GM12878 (cell line): ENCODE results near the gene DMPK. TPM values are rescaled to one million over a fixed set of nuclear protein-coding genes. Genes with fewer than 3 reads are reported as not detected.
A peak's percentile ranks its signal among the peaks of the same experiment; 100 is the strongest.

ENCODE experiments used
- ATAC-seq: fragments of 200-7000 bp; cut with Tn5 transposase; 3 replicates; pipeline ENCODE4 v1.9.1; 2020; ENCODE audit warnings: mild to moderate bottlenecking, moderate library complexity
- BruUV-seq: library from RNA; stranded (reverse); fragments of 400-500 nt; replicated peaks from 2 replicates; lab custom pipeline; 2021; lab: Mats Ljungman, UMichigan
- CTCF ChIA-PET: fragments of 300-600 bp; sonication (Branson Sonifier 250); formaldehyde crosslinking; extraction: SDS; loops from one replicate; lab custom pipeline; 2021; ENCODE audit warnings: inconsistent platforms; lab: Yijun Ruan, JAX
- POLR2A ChIA-PET: fragments of 350-600 bp; formaldehyde crosslinking; extraction: SDS; loops from one replicate; lab custom pipeline; 2021; ENCODE audit warnings: inconsistent platforms; lab: Charles Lee
- RAD21 ChIA-PET: fragments of 300-600 bp; sonication (Branson Sonifier 250); formaldehyde crosslinking; loops from one replicate; lab custom pipeline; 2023; ENCODE audit warnings: antibody characterized with exemption; ENCODE audit not compliant: unreplicated experiment; lab: Charles Lee
- SMC1A ChIA-PET: fragments of 300-600 bp; sonication (Branson Sonifier 250); formaldehyde crosslinking; loops from one replicate; lab custom pipeline; 2023; ENCODE audit not compliant: unreplicated experiment, uncharacterized antibody; lab: Charles Lee
- DNase-seq: peaks from one replicate; pipeline ENCODE4 v3.0.0-alpha.2; 2011; ENCODE audit warnings: low read depth, low spot score
- FAIRE-seq: peaks from 3 replicates; lab custom pipeline; 2011; peaks lifted over from hg19 to GRCh38; lab: Jason Lieb, UNC
- H2AFZ ChIP-seq: 2 replicates; pipeline ENCODE4 v1.6.0; 2011; ENCODE audit warnings: low read depth, low read length, control low read depth; ENCODE audit not compliant: control insufficient read depth
- H3K27ac ChIP-seq: 2 replicates; pipeline ENCODE4 v1.5.1; 2011; ENCODE audit warnings: control low read depth; ENCODE audit not compliant: control insufficient read depth, insufficient read depth
- H3K27me3 ChIP-seq, 2 experiments: replicated peaks in 1 of 2; 2 replicates each; pipeline versions ENCODE4 v1.6.0 to v1.6.1; 2011; ENCODE audit warnings: low read length in 1 of 2; ENCODE audit not compliant: control insufficient read depth in 2 of 2, insufficient read depth in 2 of 2
- H3K36me3 ChIP-seq, 2 experiments: 2 replicates each; pipeline ENCODE4 v1.5.1; 2011; ENCODE audit warnings: low read length in 1 of 2; ENCODE audit not compliant: control insufficient read depth in 2 of 2, insufficient read depth in 2 of 2
- H3K4me1 ChIP-seq: 2 replicates; pipeline ENCODE4 v1.6.1; 2011; ENCODE audit warnings: mild to moderate bottlenecking, low read length, moderate library complexity, mixed read lengths; ENCODE audit not compliant: control insufficient read depth, insufficient read depth
- H3K4me2 ChIP-seq: 2 replicates; pipeline ENCODE4 v1.6.0; 2011; ENCODE audit warnings: control low read depth; ENCODE audit not compliant: control insufficient read depth, insufficient read depth
- H3K4me3 ChIP-seq: fragments of 200-600 bp; sonication (generic); 2 replicates; pipeline ENCODE4 v1.5.1; 2016
- H3K79me2 ChIP-seq: 2 replicates; pipeline ENCODE4 v1.6.0; 2011; ENCODE audit warnings: low read length; ENCODE audit not compliant: control insufficient read depth, insufficient read depth
- H3K9ac ChIP-seq: 2 replicates; pipeline ENCODE4 v1.8.0; 2011; ENCODE audit warnings: low read length, control low read depth, mixed read lengths; ENCODE audit not compliant: control insufficient read depth, insufficient read depth
- H3K9me3 ChIP-seq: replicated peaks from 3 replicates; pipeline ENCODE4 v1.5.1; 2011; ENCODE audit warnings: mild to moderate bottlenecking, low read length; ENCODE audit not compliant: control insufficient read depth, insufficient read depth
- H4K20me1 ChIP-seq: 2 replicates; pipeline ENCODE4 v1.6.0; 2011; ENCODE audit not compliant: control insufficient read depth, insufficient read depth
- ATF7 ChIP-seq: fragments of 450-650 bp; IDR thresholded peaks from 2 replicates; pipeline ENCODE4 v1.6.1; 2016; ENCODE audit warnings: low read depth, mild to moderate bottlenecking
- BCL3 ChIP-seq: IDR thresholded peaks from 2 replicates; pipeline ENCODE4 v1.6.1; 2011; ENCODE audit warnings: borderline replicate concordance, low read depth, mild to moderate bottlenecking, moderate library complexity, low read length; ENCODE audit not compliant: insufficient read depth, poor library complexity, severe bottlenecking
- CTCF ChIP-seq, 3 experiments: IDR thresholded peaks in 2 of 3; conservative IDR thresholded peaks in 1 of 3; 2 replicates each; pipeline ENCODE4 v1.5.1; 2011; ENCODE audit warnings: low read depth in 3 of 3, low read length in 3 of 3, mild to moderate bottlenecking in 3 of 3, control low read depth in 2 of 3, moderate library complexity in 2 of 3, inconsistent platforms in 1 of 3, mixed read lengths in 1 of 3; ENCODE audit not compliant: control insufficient read depth in 2 of 3, insufficient read depth in 1 of 3; ENCODE audit errors: extremely low read depth in 1 of 3
- GATAD2B ChIP-seq: fragments of 450-650 bp; conservative IDR thresholded peaks from 2 replicates; pipeline ENCODE4 v1.6.1; 2017; ENCODE audit warnings: low read depth, mild to moderate bottlenecking, moderate library complexity
- IKZF1 ChIP-seq: fragments of 450-650 bp; conservative IDR thresholded peaks from 2 replicates; pipeline ENCODE4 v1.6.1; 2017; ENCODE audit warnings: antibody characterized with exemption, mild to moderate bottlenecking
- IRF3 ChIP-seq: fragments of 450-650 bp; IDR thresholded peaks from 2 replicates; pipeline ENCODE4 v1.6.1; 2014; ENCODE audit warnings: mild to moderate bottlenecking
- NRF1 ChIP-seq: conservative IDR thresholded peaks from 2 replicates; pipeline ENCODE4 v1.6.1; 2011; ENCODE audit warnings: mild to moderate bottlenecking, low read depth, low read length, improper control_type of control experiment
- REST ChIP-seq: IDR thresholded peaks from 2 replicates; pipeline ENCODE4 v1.6.1; 2012; ENCODE audit warnings: mild to moderate bottlenecking, low read depth, low read length
- SMC3 ChIP-seq: IDR thresholded peaks from 2 replicates; pipeline ENCODE4 v1.6.1; 2011; ENCODE audit warnings: low read length, improper control_type of control experiment, borderline replicate concordance
- SPI1 ChIP-seq: IDR thresholded peaks from 2 replicates; pipeline ENCODE4 v1.6.1; 2011; ENCODE audit warnings: low read depth, mild to moderate bottlenecking, low read length, moderate library complexity, borderline replicate concordance; ENCODE audit not compliant: insufficient read depth
- SREBF2 ChIP-seq: IDR thresholded peaks from 2 replicates; pipeline ENCODE4 v1.6.1; 2012; ENCODE audit warnings: mild to moderate bottlenecking, low read length
- TCF3 ChIP-seq: IDR thresholded peaks from 2 replicates; pipeline ENCODE4 v1.6.1; 2012; ENCODE audit warnings: low read depth, mild to moderate bottlenecking, low read length, borderline replicate concordance; ENCODE audit not compliant: insufficient read depth
- WGBS: methylation state at CpG from one replicate; pipeline ENCODE4 v1.1.6; 2016; ENCODE audit warnings: low lambda C conversion rate; ENCODE audit not compliant: insufficient replicate concordance, insufficient coverage; ENCODE audit errors: missing lambda C conversion rate; 5-methylcytosine and 5-hydroxymethylcytosine counted together
- in situ Hi-C: fragments of 300-500 bp; cut with MboI; formaldehyde crosslinking; loops from 9 replicates; pipeline ENCODE4 v1.14.3; 2018; ENCODE audit warnings: mixed read lengths
- intact Hi-C: fragments of 100-400 bp; cut with micrococcal nuclease; formaldehyde crosslinking; loops from one replicate; pipeline ENCODE4 v1.14.2; 2022; ENCODE audit not compliant: unreplicated experiment
- polyA plus RNA-seq, 11 experiments: library from polyadenylated mRNA; depleted of rRNA in 4 of 11; unstranded in 6 of 11; stranded (reverse) in 5 of 11; fragments of >200 nt; fragmentation: Nextera tagmentation in 4 of 11; fragmentation: Illumina TruSeq in 1 of 11; extraction: Ambion mirVana in 4 of 11; extraction: Trizol in 1 of 11; gene quantifications; 1 replicate in 1 of 11; 2 replicates in 10 of 11; pipeline versions ENCODE4 v1.2.1 to v1.2.3, GENCODE V29; 2011 to 2016; ENCODE audit warnings: inconsistent platforms in 2 of 11, missing spikeins in 2 of 11, low read depth in 1 of 11
- total RNA-seq, 4 experiments: library from RNA; depleted of rRNA in 3 of 4; stranded (reverse); fragments of >200 nt in 3 of 4; fragmentation: Illumina TruSeq in 1 of 4; extraction: Trizol in 1 of 4; gene quantifications; 2 replicates each; pipeline versions ENCODE4 v1.2.1 to v1.2.3, GENCODE V29; 2013 to 2021

The DMPK gene
- total and polyA plus RNA-seq, 10 of the 15 experiments (the other 5 are each of a cell fraction or from before 2014, with no cell fraction given) = 0.60 to 33.6 (median 5.2) TPM

- RAD21 ChIA-PET = interaction anchor here (0.6 to 3.0 kb wide), 11 partner anchors 10 to 156 kb away, joined by 3 to 27 read pairs (median 5); partner anchors contain the start of genes GIPR, QPCTL, SIX5 and SNRPD2
- intact Hi-C loops = loop anchor here (1.0 to 5.0 kb wide), 2 partner anchors 24 to 37 kb away; partner anchors contain the start of gene SIX5
- peak within 1 kb of the TSS; percentile 97 for H3K4me3 ChIP-seq
- TF ChIP-seq REST = no peak
- peak; percentile 87 for TF ChIP-seq NRF1
- no peak for TF ChIP-seq SREBF2
- no peak for TF ChIP-seq BCL3
- no peak for TF ChIP-seq SPI1
- TF ChIP-seq TCF3 = no peak
- TF ChIP-seq GATAD2B = no peak
- no peak for TF ChIP-seq IRF3
- peak; percentile 38; the same call in 1 of the 2 replicates for TF ChIP-seq ATF7
- TF ChIP-seq SMC3 = no peak
- TF ChIP-seq CTCF (IDR thresholded peaks at IDR 0.05 in 2 of 3, conservative IDR thresholded peaks at IDR 0.05 in 1 of 3; ENCODE audit: control insufficient read depth in 2 of 3, extremely low read depth in 1 of 3, insufficient read depth in 1 of 3, low read depth in 3 of 3, low read length in 3 of 3) = peak; percentile 28 to 40 (median 35); a peak in 5 of 6 replicates
- TF ChIP-seq IKZF1 = peak; percentile 99
Observed at GRCh38 chr19:45730368-45731288, 51.7 kb downstream of the DMPK start, which contains the start of gene FBXO46. Gene FBXO46, minus strand, starts transcription at chr19:45730896. Its CDS starts 17,401 bp downstream, at chr19:45713495.

More at GRCh38 chr19:45730368-45731288, 51.7 kb downstream of the DMPK start, which contains the start of gene FBXO46:
- Histone ChIP-seq H3K9ac (peak within 1 kb of the TSS; percentile 87), H3K4me2 (peak within 1 kb of the TSS; percentile 69), H3K36me3 (no peaks in the 10 kb centered on the region; a peak in 2 of 4 replicates), H3K27ac (peak within 1 kb of the TSS; percentile 90), H4K20me1 (no peaks in the 10 kb centered on the region; the same call in 1 of the 2 replicates), H3K4me1 (peaks cover 4% of the 10 kb centered on the region; the same call in 1 of the 2 replicates), H3K79me2 (peaks cover 53% of the 10 kb centered on the region), H3K9me3 (no peaks in the 10 kb centered on the region), H2AFZ (peak within 1 kb of the TSS; percentile 76), H3K27me3 (no peaks in the 10 kb centered on the region)
- in situ Hi-C loops = no loop called here
- FAIRE-seq = peak; percentile 98
- BruUV-seq = no TSS peak
- WGBS = under 1% methylated on average over 30 of the region's 48 CpGs
- SMC1A ChIA-PET = interaction anchor here (0.6 to 3.3 kb wide), 7 partner anchors 11 to 56 kb away, joined by 3 to 35 read pairs (median 11); partner anchors contain the start of genes QPCTL, SIX5 and SNRPD2
- CTCF ChIA-PET = interaction anchor here (0.7 to 3.0 kb wide), 22 partner anchors 11 to 173 kb away, joined by 3 to 15 read pairs (median 4); partner anchors contain the start of genes QPCTL, SIX5 and SNRPD2
- peak; percentile 98 for ATAC-seq
- POLR2A ChIA-PET = interaction anchor here (0.6 to 3.8 kb wide), 14 partner anchors 13 to 147 kb away, joined by 3 to 58 read pairs (median 6); partner anchors contain the start of genes QPCTL, SIX5 and SNRPD2
- peak; percentile 96 for DNase-seq
